Caco-2 (cell line): ENCODE measurements around the gene S1PR1. TPM values are rescaled to one million over a fixed set of nuclear protein-coding genes. Genes with fewer than 3 reads are reported as not detected.

ENCODE experiments used
- BruUV-seq: library from RNA; stranded (reverse); fragments of 400-500 nt; replicated peaks from 2 replicates; lab custom pipeline; 2021; lab: Mats Ljungman, UMichigan
- CTCF ChIA-PET: fragments of 300-600 bp; sonication (Branson Sonifier 250); formaldehyde crosslinking; loops from one replicate; lab custom pipeline; 2022; ENCODE audit warnings: antibody characterized with exemption; lab: Charles Lee
- POLR2A ChIA-PET: fragments of 300-600 bp; sonication (Branson Sonifier 250); formaldehyde crosslinking; loops from one replicate; lab custom pipeline; 2022; ENCODE audit warnings: antibody characterized with exemption; lab: Charles Lee
- DNase-seq, 2 experiments: peaks; one replicate each; pipeline versions ENCODE4 v3.0.0 to v3.0.0-alpha.2; 2020 to 2022
- H3K27me3 ChIP-seq: replicated peaks from 2 replicates; pipeline ENCODE4 v1.6.0; 2011; ENCODE audit warnings: low read length; ENCODE audit not compliant: control insufficient read depth, insufficient read depth
- H3K36me3 ChIP-seq: 2 replicates; pipeline ENCODE4 v1.5.1; 2011; ENCODE audit warnings: low read length; ENCODE audit not compliant: control insufficient read depth, insufficient read depth
- H3K4me1 ChIP-seq: fragments of 250-450 bp; sonication (Bioruptor Pico); 2 replicates; pipeline ENCODE4 v1.5.1; 2020; ENCODE audit warnings: mild to moderate bottlenecking
- H3K4me3 ChIP-seq: 2 replicates; pipeline ENCODE4 v1.5.1; 2011; ENCODE audit warnings: low read depth, mild to moderate bottlenecking, control low read depth, low read length
- H3K9me3 ChIP-seq: fragments of 250-450 bp; sonication (Bioruptor Pico); 2 replicates; pipeline ENCODE4 v1.5.1; 2020; ENCODE audit warnings: mild to moderate bottlenecking, moderate library complexity
- H3K27ac Mint-ChIP-seq: one replicate; pipeline ENCODE4 v1.8.0; 2022; ENCODE audit warnings: mixed read lengths; ENCODE audit not compliant: unreplicated experiment
- H3K27me3 Mint-ChIP-seq: one replicate; pipeline ENCODE4 v1.8.0; 2022; ENCODE audit warnings: mixed read lengths; ENCODE audit not compliant: insufficient read depth, unreplicated experiment
- H3K36me3 Mint-ChIP-seq: one replicate; pipeline ENCODE4 v1.8.0; 2022; ENCODE audit warnings: mild to moderate bottlenecking, mixed read lengths; ENCODE audit not compliant: insufficient read depth, unreplicated experiment
- H3K4me1 Mint-ChIP-seq: one replicate; pipeline ENCODE4 v1.8.0; 2022; ENCODE audit warnings: low read depth, mixed read lengths; ENCODE audit not compliant: unreplicated experiment
- H3K4me3 Mint-ChIP-seq: one replicate; pipeline ENCODE4 v1.8.0; 2022; ENCODE audit warnings: mild to moderate bottlenecking, moderate library complexity, mixed read lengths; ENCODE audit not compliant: unreplicated experiment
- H3K9me3 Mint-ChIP-seq: one replicate; pipeline ENCODE4 v1.8.0; 2022; ENCODE audit warnings: mixed read lengths; ENCODE audit not compliant: unreplicated experiment
- CTCF ChIP-seq, 2 experiments: fragments of 200-600 bp in 1 of 2; IDR thresholded peaks; 1 replicate in 1 of 2; 2 replicates in 1 of 2; pipeline versions ENCODE4 v1.5.1 to v1.8.0; 2011 to 2022; ENCODE audit warnings: antibody characterized with exemption in 1 of 2, control low read depth in 1 of 2, inconsistent platforms in 1 of 2, low read depth in 1 of 2, low read length in 1 of 2, mild to moderate bottlenecking in 1 of 2, moderate library complexity in 1 of 2; ENCODE audit not compliant: insufficient read depth in 1 of 2, severe bottlenecking in 1 of 2, unreplicated experiment in 1 of 2
- intact Hi-C: fragments of 100-400 bp; cut with micrococcal nuclease; formaldehyde crosslinking; loops from one replicate; pipeline ENCODE4 v1.10.0; 2022; ENCODE audit not compliant: unreplicated experiment
- total RNA-seq: library from RNA; stranded (reverse); gene quantifications from 2 replicates; pipeline ENCODE4 v1.2.3, GENCODE V29; 2022

Gene S1PR1
- total RNA-seq, 1 experiment from 2014 or later = not detected

DNA sequence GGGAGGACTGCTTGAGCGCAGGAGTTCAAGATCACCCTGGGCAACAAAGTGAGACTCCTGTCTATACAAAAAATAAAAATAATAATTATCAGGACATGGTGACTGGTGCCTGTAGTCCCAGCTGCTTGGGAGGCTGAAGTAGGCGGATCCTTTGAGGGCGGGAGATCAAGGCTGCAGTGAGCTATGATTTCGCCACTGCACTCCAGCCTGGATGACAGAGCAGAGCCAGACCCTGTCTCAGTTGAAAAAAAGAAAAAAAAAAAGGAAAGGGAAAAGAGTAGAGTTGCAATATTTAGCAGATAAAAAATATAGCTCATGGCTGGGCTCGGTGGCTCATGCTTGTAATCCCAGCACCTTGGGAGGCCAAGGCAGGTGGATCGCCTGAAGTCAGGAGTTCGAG, 3.3 kb upstream of the S1PR1 start:
- Mint-ChIP-seq H3K4me3 (no peak overlapping the region), H3K9me3 (no peaks in the 10 kb centered on the region), H3K4me1 (peaks cover 8% of the 10 kb centered on the region), H3K27ac (no peak overlapping the region), H3K27me3 (peaks cover 19% of the 10 kb centered on the region), H3K36me3 (no peaks in the 10 kb centered on the region)
- no peak for DNase-seq
- POLR2A ChIA-PET = no interaction called here
- H3K9me3 ChIP-seq = no peaks in the 10 kb centered on the region
- H3K36me3 ChIP-seq = no peaks in the 10 kb centered on the region
- no peak for TF ChIP-seq CTCF (IDR thresholded peaks at IDR 0.05; ENCODE audit: insufficient read depth in 1 of 2, low read depth in 1 of 2, low read length in 1 of 2, severe bottlenecking in 1 of 2, unreplicated experiment in 1 of 2)
- H3K27me3 ChIP-seq = no peaks in the 10 kb centered on the region; the same call in 1 of the 2 replicates
- intact Hi-C loops = no loop called here
- 0 out of 2 replicates have a peak, but pooled peaks cover 5% of the 10 kb centered on the region for H3K4me1 ChIP-seq
- H3K4me3 ChIP-seq = no peak overlapping the region
- CTCF ChIA-PET = no interaction called here
- no TSS peak for BruUV-seq

- CTCF ChIA-PET = interaction anchor here (1.4 kb wide), 1 partner anchor 53 kb away, joined by 4 read pairs; no protein-coding TSS in a partner anchor
Measured at GRCh38 chr1:101235216-101235695, 1.6 kb upstream of the S1PR1 start.

More at GRCh38 chr1:101235216-101235695, 1.6 kb upstream of the S1PR1 start:
- Mint-ChIP-seq H3K27ac (no peak overlapping the region), H3K4me1 (peaks cover 12% of the 10 kb centered on the region), H3K27me3 (peaks cover 22% of the 10 kb centered on the region), H3K4me3 (peak overlapping the region; percentile 71), H3K9me3 (no peaks in the 10 kb centered on the region), H3K36me3 (no peaks in the 10 kb centered on the region)
- H3K36me3 ChIP-seq = no peaks in the 10 kb centered on the region
- no peak for DNase-seq
- no peaks in the 10 kb centered on the region; the same call in 1 of the 2 replicates for H3K27me3 ChIP-seq
- H3K9me3 ChIP-seq = no peaks in the 10 kb centered on the region
- no peak overlapping the region for H3K4me3 ChIP-seq
- no peak for TF ChIP-seq CTCF (IDR thresholded peaks at IDR 0.05; ENCODE audit: insufficient read depth in 1 of 2, low read depth in 1 of 2, low read length in 1 of 2, severe bottlenecking in 1 of 2, unreplicated experiment in 1 of 2)
- 0 out of 2 replicates have a peak, but pooled peaks cover 5% of the 10 kb centered on the region for H3K4me1 ChIP-seq
- intact Hi-C loops = loop anchor here (5.0 kb wide), 1 partner anchor 98 kb away; no protein-coding TSS in a partner anchor
- POLR2A ChIA-PET = interaction anchor here (0.6 kb wide), 1 partner anchor 120 kb away, joined by 3 read pairs; no protein-coding TSS in a partner anchor
- BruUV-seq = no TSS peak
